ENCODE data around the gene ATAD1. TPM values are rescaled to one million over a fixed set of nuclear protein-coding genes. Genes with fewer than 3 reads are reported as not detected.
A peak's percentile ranks its signal among the peaks of the same experiment; 100 is the strongest.

ATAD1 gene
- polyA plus RNA-seq, 4 donors = 5.1 to 34.4 (median 11.4) TPM

DNA sequence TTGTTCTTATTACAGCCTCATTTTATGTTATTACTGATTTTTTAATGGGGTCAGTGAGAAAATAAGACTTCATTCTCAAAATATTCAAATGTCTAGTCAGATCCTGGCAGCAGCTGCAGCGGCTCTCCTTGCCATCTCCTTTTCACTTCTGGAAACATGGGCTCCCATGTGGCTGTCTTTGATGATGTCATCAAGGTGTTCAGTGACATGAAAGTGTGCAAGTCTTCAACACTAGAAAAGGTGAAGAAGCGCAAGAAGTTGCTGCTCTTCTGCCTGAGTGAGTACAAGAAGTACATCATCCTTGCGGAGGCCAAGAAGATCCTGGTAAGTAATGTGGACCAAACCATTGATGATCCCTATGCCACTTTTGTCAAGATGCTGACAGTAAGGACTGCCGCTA lies 25.7 kb upstream of the ATAD1 start:
- Histone ChIP-seq H3K36me3 (ENCODE audit: control insufficient read depth in 3 of 3, insufficient read depth in 2 of 3, low read depth in 1 of 3, low read length in 3 of 3) (peaks cover 0 to 2% (median 0%) of the 10 kb centered on the region in 3 donors), H3K27ac (ENCODE audit: low read depth in 1 of 3, low read length in 2 of 3) (no peak overlapping the region), H3K4me3 (ENCODE audit: low read depth in 1 of 3, low read length in 3 of 3) (no peak overlapping the region), H3K4me1 (ENCODE audit: control insufficient read depth in 3 of 3, insufficient read depth in 2 of 3, low read depth in 1 of 3, low read length in 2 of 3) (peaks cover 0 to 26% (median 0%) of the 10 kb centered on the region in 3 donors), H3K9me3 (ENCODE audit: control insufficient read depth in 2 of 2, insufficient read depth in 1 of 2, low read depth in 1 of 2, low read length in 1 of 2) (no peaks in the 10 kb centered on the region), H3K27me3 (ENCODE audit: control insufficient read depth in 3 of 3, insufficient read depth in 3 of 3, low read length in 3 of 3) (no peaks in the 10 kb centered on the region)
- 96 to 100% (median 96%) methylated on average over 4 of the region's 4 CpGs for WGBS, 3 donors
- no peak for FAIRE-seq
- DNase-seq = no peak

DNA sequence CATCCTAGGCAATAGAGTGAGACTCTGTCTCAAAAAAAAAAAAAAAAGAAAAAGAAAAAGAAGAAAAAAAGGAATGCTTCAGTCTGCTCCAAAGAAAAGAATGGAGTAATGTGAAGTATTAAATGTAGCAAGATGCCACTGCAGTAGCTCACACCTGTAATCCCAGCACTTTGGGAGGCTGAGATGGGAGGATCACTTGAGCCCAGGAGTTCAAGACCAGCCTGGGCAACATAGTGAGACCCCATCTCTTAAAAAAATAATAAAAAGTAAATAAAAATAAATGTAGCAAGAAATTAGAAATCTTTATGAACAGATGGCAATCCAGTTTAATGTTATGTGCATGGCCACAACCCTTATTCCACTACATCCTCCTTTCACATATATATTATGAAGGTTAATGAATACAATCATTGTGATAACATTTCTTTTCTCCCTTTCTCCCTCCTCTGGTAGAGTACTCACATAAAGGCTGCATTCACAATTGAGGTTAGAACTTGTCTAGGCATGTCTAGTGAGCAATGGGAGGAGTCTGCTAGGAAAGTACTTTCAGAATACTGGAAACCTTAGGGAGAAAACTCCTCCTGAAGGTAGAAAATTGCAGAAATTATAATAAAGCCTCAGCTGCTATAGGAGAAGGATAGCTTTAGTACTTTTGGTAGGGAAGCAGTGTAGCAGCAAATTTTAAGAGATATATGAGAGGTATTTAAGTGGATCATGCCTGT lies 24.9 kb upstream of the ATAD1 start:
- Histone ChIP-seq H3K9me3 (ENCODE audit: control insufficient read depth in 2 of 2, insufficient read depth in 1 of 2, low read depth in 1 of 2, low read length in 1 of 2) (no peaks in the 10 kb centered on the region), H3K36me3 (ENCODE audit: control insufficient read depth in 3 of 3, insufficient read depth in 2 of 3, low read depth in 1 of 3, low read length in 3 of 3) (peaks cover 0 to 2% (median 0%) of the 10 kb centered on the region in 3 donors), H3K27me3 (ENCODE audit: control insufficient read depth in 3 of 3, insufficient read depth in 3 of 3, low read length in 3 of 3) (no peaks in the 10 kb centered on the region), H3K4me3 (ENCODE audit: low read depth in 1 of 3, low read length in 3 of 3) (no peak overlapping the region), H3K27ac (ENCODE audit: low read depth in 1 of 3, low read length in 2 of 3) (peak overlapping the region; percentile 32 to 73 (median 58)), H3K4me1 (ENCODE audit: control insufficient read depth in 3 of 3, insufficient read depth in 2 of 3, low read depth in 1 of 3, low read length in 2 of 3) (peaks cover 0 to 26% (median 0%) of the 10 kb centered on the region in 3 donors)
- DNase-seq (no peak), FAIRE-seq (no peak)

DNA sequence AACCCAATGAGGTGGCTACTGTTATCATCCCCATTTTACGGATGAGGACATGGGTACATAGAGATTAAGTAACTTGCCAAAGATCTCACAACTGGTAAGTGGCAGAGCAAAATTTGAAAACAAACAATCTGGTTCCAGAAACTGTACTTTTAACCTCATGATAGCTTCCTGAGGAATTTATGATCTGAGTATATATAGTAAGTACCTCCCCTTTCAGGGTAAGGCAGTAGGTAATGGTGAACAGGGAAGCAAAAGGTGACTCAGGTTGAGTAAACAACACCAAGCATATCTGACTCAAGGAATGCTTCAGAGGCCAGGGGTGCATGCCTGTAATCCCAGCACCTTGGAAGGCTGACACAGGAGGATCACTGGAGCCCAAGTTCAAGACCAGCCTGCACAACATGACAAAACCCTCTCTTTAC lies 24.2 kb upstream of the ATAD1 start:
- Histone ChIP-seq H3K4me1 (ENCODE audit: control insufficient read depth in 3 of 3, insufficient read depth in 2 of 3, low read depth in 1 of 3, low read length in 2 of 3) (peaks cover 0 to 26% (median 0%) of the 10 kb centered on the region in 3 donors), H3K27ac (ENCODE audit: low read depth in 1 of 3, low read length in 2 of 3) (peak overlapping the region; percentile 32 to 81 (median 73)), H3K9me3 (ENCODE audit: control insufficient read depth in 2 of 2, insufficient read depth in 1 of 2, low read depth in 1 of 2, low read length in 1 of 2) (no peaks in the 10 kb centered on the region), H3K4me3 (ENCODE audit: low read depth in 1 of 3, low read length in 3 of 3) (no peak overlapping the region), H3K36me3 (ENCODE audit: control insufficient read depth in 3 of 3, insufficient read depth in 2 of 3, low read depth in 1 of 3, low read length in 3 of 3) (peaks cover 0 to 2% (median 0%) of the 10 kb centered on the region in 3 donors), H3K27me3 (ENCODE audit: control insufficient read depth in 3 of 3, insufficient read depth in 3 of 3, low read length in 3 of 3) (no peaks in the 10 kb centered on the region)
- no peak for FAIRE-seq
- peak; percentile 92 to 96 for DNase-seq
- 18 to 73% (median 45%) methylated on average over 1 of the region's 1 CpG for WGBS, 3 donors

DNA sequence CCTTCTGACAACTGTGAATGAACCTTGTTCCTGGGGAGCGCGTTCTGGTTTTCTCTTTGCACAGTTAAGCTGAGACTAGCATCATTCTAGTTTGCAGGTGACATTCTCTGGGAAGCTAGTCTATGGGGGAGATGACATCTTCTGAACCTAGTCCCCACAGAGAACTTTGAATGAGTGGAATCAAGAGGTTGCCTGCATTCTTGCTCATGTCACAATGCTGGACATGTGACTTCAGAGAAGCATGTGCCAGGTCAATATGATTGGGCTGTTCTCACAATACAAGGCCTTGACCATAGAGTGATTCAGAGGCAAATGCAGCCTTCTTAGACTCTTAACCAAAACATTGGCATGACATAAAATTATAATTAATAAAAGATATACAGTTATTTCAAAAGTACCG lies 23.2 kb upstream of the ATAD1 start:
- FAIRE-seq (no peak), DNase-seq (peak; percentile 20 to 77)
- H3K4me1 ChIP-seq (ENCODE audit: control insufficient read depth in 3 of 3, insufficient read depth in 2 of 3, low read depth in 1 of 3, low read length in 2 of 3) = peaks cover 0 to 26% (median 0%) of the 10 kb centered on the region in 3 donors
- peaks cover 0 to 2% (median 0%) of the 10 kb centered on the region in 3 donors for H3K36me3 ChIP-seq (ENCODE audit: control insufficient read depth in 3 of 3, insufficient read depth in 2 of 3, low read depth in 1 of 3, low read length in 3 of 3)
- H3K9me3 ChIP-seq (ENCODE audit: control insufficient read depth in 2 of 2, insufficient read depth in 1 of 2, low read depth in 1 of 2, low read length in 1 of 2) = no peaks in the 10 kb centered on the region
- H3K27ac ChIP-seq (ENCODE audit: low read depth in 1 of 3, low read length in 2 of 3) = peak overlapping the region in 1 of 3 donors; percentile 81
- WGBS, 3 donors = 61 to 79% (median 68%) methylated on average over 3 of the region's 3 CpGs
- H3K4me3 ChIP-seq (ENCODE audit: low read depth in 1 of 3, low read length in 3 of 3) = no peak overlapping the region
- H3K27me3 ChIP-seq (ENCODE audit: control insufficient read depth in 3 of 3, insufficient read depth in 3 of 3, low read length in 3 of 3) = no peaks in the 10 kb centered on the region

DNA sequence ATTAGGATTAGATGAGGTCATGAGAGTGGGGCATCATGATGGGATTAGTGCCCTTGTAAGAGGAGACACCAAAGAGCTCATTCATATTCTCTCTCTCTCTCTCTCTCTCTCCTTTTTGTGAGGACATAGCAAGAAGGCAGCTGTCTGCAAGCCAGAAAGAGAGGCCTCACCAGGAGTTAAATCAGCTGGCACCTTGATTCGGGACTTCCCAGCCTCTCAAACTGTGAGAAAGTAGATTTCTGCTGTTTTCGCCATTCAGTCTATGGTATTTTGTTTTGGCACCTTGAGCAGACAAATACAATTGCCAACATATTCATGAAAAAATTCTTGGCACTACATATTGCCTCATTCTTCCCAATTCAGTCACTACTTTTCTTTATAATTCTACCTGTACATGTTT lies 20.6 kb upstream of the ATAD1 start:
- FAIRE-seq (no peak), DNase-seq (no peak)
- Histone ChIP-seq H3K27me3 (ENCODE audit: control insufficient read depth in 3 of 3, insufficient read depth in 3 of 3, low read length in 3 of 3) (no peaks in the 10 kb centered on the region), H3K4me1 (ENCODE audit: control insufficient read depth in 3 of 3, insufficient read depth in 2 of 3, low read depth in 1 of 3, low read length in 2 of 3) (peaks cover 0 to 26% (median 0%) of the 10 kb centered on the region in 3 donors), H3K27ac (ENCODE audit: low read depth in 1 of 3, low read length in 2 of 3) (no peak overlapping the region), H3K4me3 (ENCODE audit: low read depth in 1 of 3, low read length in 3 of 3) (no peak overlapping the region), H3K9me3 (ENCODE audit: control insufficient read depth in 2 of 2, insufficient read depth in 1 of 2, low read depth in 1 of 2, low read length in 1 of 2) (no peaks in the 10 kb centered on the region), H3K36me3 (ENCODE audit: control insufficient read depth in 3 of 3, insufficient read depth in 2 of 3, low read depth in 1 of 3, low read length in 3 of 3) (no peaks in the 10 kb centered on the region)
- 85 to 100% (median 85%) methylated on average over 2 of the region's 2 CpGs for WGBS, 3 donors

DNA sequence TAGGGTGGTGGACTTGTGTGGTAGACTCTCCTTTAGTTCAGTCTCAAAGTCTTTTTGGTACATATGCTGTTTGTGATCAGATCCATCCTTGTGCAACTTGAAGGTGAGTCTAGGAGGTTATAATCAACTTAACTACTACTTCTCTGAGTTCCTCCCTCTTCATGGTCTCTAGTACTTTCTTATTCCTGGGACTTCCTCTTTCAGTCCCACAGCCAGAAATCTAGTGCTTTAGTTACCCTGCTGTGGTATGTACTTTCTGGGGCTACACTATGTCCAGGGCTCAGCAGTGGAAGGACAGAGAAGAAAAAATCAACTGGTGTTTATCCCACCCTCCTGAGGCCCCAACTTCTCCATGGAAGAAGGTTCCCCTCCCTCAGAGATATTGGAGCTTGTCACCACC lies 19.4 kb upstream of the ATAD1 start:
- H3K9me3 ChIP-seq (ENCODE audit: control insufficient read depth in 2 of 2, insufficient read depth in 1 of 2, low read depth in 1 of 2, low read length in 1 of 2) = no peaks in the 10 kb centered on the region
- H3K27me3 ChIP-seq (ENCODE audit: control insufficient read depth in 3 of 3, insufficient read depth in 3 of 3, low read length in 3 of 3) = no peaks in the 10 kb centered on the region
- H3K27ac ChIP-seq (ENCODE audit: low read depth in 1 of 3, low read length in 2 of 3) = no peak overlapping the region
- H3K4me1 ChIP-seq (ENCODE audit: control insufficient read depth in 3 of 3, insufficient read depth in 2 of 3, low read depth in 1 of 3, low read length in 2 of 3) = peaks cover 0 to 18% (median 0%) of the 10 kb centered on the region in 3 donors
- no peak for FAIRE-seq
- H3K4me3 ChIP-seq (ENCODE audit: low read depth in 1 of 3, low read length in 3 of 3) = no peak overlapping the region
- peak in 1 of 2 donors; percentile 14 for DNase-seq
- no peaks in the 10 kb centered on the region for H3K36me3 ChIP-seq (ENCODE audit: control insufficient read depth in 3 of 3, insufficient read depth in 2 of 3, low read depth in 1 of 3, low read length in 3 of 3)

DNA sequence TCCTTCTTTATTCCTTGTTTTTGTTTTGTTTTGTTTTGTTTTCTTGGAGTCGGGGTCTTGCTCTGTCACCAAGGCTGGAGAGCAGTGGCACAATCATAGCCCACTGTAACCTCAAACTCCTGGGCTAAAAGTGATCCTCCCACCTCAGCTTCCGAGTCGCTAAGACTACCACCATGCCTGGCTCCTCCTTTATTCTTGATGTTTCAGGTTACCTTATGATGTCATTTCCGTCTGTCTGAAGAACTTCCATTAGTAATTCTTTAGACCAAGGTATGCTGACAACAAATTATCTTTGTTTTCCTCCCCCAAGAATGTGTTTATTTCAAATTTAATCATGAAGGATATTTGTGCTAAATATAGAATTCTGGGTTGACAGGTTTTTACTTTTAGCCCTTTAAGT lies 18.1 kb upstream of the ATAD1 start:
- no peaks in the 10 kb centered on the region for H3K9me3 ChIP-seq (ENCODE audit: control insufficient read depth in 2 of 2, insufficient read depth in 1 of 2, low read depth in 1 of 2, low read length in 1 of 2)
- no peak for DNase-seq
- no peaks in the 10 kb centered on the region for H3K27me3 ChIP-seq (ENCODE audit: control insufficient read depth in 3 of 3, insufficient read depth in 3 of 3, low read length in 3 of 3)
- no peak overlapping the region for H3K4me3 ChIP-seq (ENCODE audit: low read depth in 1 of 3, low read length in 3 of 3)
- 77 to 95% (median 92%) methylated on average over 4 of the region's 4 CpGs for WGBS, 3 donors
- FAIRE-seq = no peak
- H3K4me1 ChIP-seq (ENCODE audit: control insufficient read depth in 3 of 3, insufficient read depth in 2 of 3, low read depth in 1 of 3, low read length in 2 of 3) = peaks cover 0 to 8% (median 0%) of the 10 kb centered on the region in 3 donors
- no peak overlapping the region for H3K27ac ChIP-seq (ENCODE audit: low read depth in 1 of 3, low read length in 2 of 3)
- H3K36me3 ChIP-seq (ENCODE audit: control insufficient read depth in 3 of 3, insufficient read depth in 2 of 3, low read depth in 1 of 3, low read length in 3 of 3) = no peaks in the 10 kb centered on the region

DNA sequence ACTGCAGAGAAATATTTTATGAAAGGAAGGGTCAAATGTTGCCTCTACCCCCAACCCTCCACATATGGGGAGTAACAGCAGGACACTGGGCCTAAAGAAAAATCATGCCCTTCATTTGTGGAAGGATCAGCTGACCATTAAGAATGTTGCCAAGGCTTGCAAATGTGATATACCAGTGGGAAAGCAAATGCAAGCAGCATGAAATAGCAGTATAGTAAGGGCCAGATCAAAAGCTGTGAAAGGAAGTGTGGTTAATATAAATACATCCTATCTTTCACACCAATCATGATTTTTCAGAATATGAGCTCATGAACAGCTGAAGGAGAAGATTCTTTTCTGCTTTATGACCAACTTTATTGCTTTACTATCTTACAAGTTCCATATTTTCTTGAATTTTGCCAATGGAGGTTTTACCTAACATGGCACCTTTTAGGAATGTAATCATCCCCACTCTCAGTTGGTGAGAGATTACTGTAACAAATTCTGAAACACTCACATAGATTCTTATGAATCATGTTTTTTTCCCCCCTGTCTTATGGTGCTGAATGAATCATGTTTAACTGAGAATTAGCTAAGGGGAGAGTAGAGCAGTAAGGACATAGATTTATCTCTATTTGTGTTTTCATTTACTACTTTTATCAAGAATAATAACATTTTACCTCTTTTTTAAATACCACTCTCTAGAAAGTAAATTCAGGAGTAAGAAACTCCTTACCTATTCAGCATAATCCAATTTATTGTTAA lies 12.1 kb upstream of the ATAD1 start:
- Histone ChIP-seq H3K27ac (ENCODE audit: low read depth in 1 of 3, low read length in 2 of 3) (no peak overlapping the region), H3K27me3 (ENCODE audit: control insufficient read depth in 3 of 3, insufficient read depth in 3 of 3, low read length in 3 of 3) (no peaks in the 10 kb centered on the region), H3K36me3 (ENCODE audit: control insufficient read depth in 3 of 3, insufficient read depth in 2 of 3, low read depth in 1 of 3, low read length in 3 of 3) (no peaks in the 10 kb centered on the region), H3K9me3 (ENCODE audit: control insufficient read depth in 2 of 2, insufficient read depth in 1 of 2, low read depth in 1 of 2, low read length in 1 of 2) (no peaks in the 10 kb centered on the region), H3K4me3 (ENCODE audit: low read depth in 1 of 3, low read length in 3 of 3) (no peak overlapping the region), H3K4me1 (ENCODE audit: control insufficient read depth in 3 of 3, insufficient read depth in 2 of 3, low read depth in 1 of 3, low read length in 2 of 3) (no peaks in the 10 kb centered on the region)
- DNase-seq (no peak), FAIRE-seq (no peak)
